CMK (cell line): ENCODE data around the gene C6orf163.

Experiments used
- DNase-seq: peaks from one replicate; pipeline ENCODE4 v3.0.0-alpha.2; 2010; ENCODE audit warnings: low read depth

C6orf163 gene

GRCh38 chr6:87357479-87358196 is 13.0 kb downstream of the C6orf163 start:
- DNase-seq, result no peak

- DNase-seq, result peak; percentile 90
Measured at GRCh38 chr6:87364602-87365252, 20.1 kb downstream of the C6orf163 start.

GRCh38 chr6:87366072-87366827 is 21.6 kb downstream of the C6orf163 start:
- no peak for DNase-seq

GRCh38 chr6:87366899-87367298 is 22.3 kb downstream of the C6orf163 start:
- no peak for DNase-seq

GRCh38 chr6:87373377-87373776 is 28.8 kb downstream of the C6orf163 start:
- no peak for DNase-seq

DNA sequence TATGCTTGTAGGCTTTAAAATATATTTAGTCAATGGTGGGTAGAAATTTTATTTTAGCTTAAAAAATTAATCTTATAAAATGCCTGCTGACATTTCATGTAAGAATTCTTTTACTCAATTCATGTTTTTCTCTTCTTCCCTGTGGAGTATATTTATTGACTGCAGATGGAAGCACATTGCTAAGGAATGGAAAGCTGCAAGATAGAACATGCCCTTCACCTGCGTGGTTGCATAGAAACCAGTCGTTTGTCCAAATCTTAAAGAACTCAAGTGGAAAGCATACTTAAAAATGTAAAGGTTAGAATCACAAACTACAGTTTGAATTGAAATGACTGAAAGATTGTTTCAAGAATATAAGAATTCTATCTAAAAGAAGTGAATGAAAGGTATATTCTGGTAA is 30.7 kb downstream of the C6orf163 start:
- no peak for DNase-seq

GRCh38 chr6:87376643-87377042 is 32.0 kb downstream of the C6orf163 start:
- no peak for DNase-seq

DNA sequence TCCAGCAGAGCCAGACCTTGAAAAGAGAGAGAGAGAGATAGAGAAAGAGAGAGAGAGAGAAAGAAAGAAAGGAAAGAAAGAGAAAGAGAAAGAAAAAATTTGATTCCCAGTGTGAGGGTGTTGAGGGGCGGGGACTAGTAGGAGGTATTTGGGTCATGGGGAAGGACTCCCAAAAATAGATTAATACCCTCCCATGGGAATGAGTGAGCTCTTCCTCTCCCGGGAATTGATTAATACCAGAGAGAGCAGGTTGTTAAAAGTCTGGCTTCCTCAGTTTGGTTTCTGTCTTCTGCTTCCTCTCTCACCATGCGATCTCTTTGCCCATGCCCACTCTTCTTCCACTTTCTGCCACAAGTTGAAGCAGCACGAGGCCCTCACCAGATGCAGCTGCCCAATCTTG is 34.3 kb downstream of the C6orf163 start:
- DNase-seq, result no peak

- no peak for DNase-seq
Measured at GRCh38 chr6:87382861-87383260, 38.2 kb downstream of the C6orf163 start.

GRCh38 chr6:87384038-87384437 is 39.4 kb downstream of the C6orf163 start:
- DNase-seq, result no peak

GRCh38 chr6:87384449-87384848 is 39.8 kb downstream of the C6orf163 start:
- DNase-seq, result no peak

GRCh38 chr6:87391334-87391733 is 46.7 kb downstream of the C6orf163 start:
- DNase-seq, result no peak

DNA sequence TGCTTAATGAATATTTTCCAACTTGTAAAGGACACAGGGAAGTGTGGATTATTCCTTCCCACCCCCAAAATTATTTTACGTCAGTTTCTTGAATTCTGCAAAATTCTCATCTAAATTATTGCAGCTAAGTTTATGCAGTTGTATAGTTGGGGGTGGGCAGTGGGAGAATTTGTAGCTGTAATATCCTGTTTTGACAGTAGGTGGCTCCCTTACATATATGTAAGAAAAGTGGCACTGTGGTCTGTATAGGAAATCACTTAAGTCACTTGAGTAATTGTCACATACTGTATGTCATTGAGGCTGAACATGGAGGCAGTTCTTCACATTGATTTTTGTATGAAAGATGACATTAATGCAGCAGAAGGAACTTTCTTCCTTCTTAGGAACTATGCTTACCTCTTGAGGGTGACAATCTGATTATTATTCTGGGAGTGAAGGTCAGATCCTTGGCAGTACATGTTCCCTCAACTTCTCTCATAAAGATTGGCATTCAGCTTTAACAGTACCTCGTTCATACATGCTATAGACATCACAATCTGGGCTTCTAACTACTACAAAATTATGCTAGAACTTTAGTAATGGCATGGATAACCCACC is 48.5 kb downstream of the C6orf163 start:
- no peak for DNase-seq

GRCh38 chr6:87395431-87395830 is 50.8 kb downstream of the C6orf163 start:
- DNase-seq, result no peak

DNA sequence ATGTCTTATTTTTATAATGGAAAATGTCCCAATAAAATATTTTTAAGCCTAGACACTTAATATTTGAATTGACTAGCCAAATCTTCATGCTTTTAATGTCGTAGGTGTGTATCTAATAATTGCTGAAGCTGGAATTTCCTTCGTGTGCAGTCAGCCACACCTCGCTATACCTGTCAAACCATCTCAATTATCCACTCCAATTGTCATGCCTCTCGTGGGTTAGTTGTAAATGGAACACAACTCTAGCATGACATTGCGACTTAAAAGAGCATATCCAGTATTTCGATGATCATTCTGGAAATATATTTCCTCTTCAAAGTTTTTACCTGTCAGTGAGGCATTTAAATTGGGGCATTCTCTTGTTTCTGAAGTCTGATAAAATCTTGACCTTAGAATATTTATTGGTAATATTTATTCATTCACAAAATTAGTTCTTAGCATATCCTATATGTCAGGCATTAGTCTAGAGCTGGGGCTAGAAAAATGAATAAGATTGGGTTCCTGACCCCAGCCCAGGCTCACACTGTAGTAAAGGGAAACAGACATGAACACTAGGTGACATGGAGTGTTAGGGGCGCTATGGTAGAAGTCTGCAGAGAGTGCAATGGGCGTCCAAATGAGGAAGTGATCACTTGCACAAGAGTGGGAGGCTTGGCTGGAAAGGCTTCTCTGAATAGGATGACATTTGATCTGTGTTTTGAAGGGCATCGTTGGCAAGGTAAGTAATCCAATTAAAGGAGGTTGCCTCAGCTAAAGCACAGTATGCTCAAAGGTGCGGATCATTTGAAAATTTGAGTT is 52.2 kb downstream of the C6orf163 start:
- DNase-seq, result no peak

GRCh38 chr6:87397656-87398055 is 53.0 kb downstream of the C6orf163 start:
- DNase-seq, result no peak

DNA sequence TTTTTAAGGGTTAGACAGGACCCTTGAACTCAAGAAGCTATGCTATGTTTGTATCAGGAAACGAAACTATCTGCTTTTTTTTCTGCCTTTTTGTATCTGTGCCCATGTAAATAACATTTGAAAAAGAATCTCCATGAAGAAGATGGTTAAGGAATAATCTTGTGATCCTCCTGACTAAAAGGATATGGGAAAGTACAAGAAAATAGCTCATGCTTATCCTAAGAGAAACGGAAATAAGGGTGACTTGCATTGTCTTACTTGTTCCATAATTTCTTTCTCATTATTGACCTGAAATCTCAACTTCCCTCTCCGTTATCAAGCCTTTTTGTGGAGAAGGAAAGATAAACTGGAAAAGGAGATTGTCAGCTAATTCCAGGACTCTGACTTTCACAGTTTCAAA is 57.2 kb downstream of the C6orf163 start:
- DNase-seq, result no peak

DNA sequence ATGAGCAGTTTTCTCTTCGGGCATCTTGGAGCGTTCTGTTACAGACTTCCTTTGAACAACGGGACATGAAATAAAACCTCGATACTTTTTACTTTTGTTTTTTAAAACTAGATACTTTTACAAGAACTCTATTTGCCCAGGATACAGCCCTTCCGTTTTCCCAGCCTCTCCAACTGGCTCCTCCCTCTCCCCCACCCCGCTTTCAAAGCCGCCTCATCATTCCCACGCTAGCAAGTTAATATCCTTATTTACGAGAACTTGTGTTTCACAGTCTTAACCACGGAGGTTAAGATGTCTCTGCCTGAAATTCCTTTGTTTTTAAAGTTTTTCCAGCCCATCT is 62.9 kb downstream of the C6orf163 start:
- DNase-seq, result no peak

DNA sequence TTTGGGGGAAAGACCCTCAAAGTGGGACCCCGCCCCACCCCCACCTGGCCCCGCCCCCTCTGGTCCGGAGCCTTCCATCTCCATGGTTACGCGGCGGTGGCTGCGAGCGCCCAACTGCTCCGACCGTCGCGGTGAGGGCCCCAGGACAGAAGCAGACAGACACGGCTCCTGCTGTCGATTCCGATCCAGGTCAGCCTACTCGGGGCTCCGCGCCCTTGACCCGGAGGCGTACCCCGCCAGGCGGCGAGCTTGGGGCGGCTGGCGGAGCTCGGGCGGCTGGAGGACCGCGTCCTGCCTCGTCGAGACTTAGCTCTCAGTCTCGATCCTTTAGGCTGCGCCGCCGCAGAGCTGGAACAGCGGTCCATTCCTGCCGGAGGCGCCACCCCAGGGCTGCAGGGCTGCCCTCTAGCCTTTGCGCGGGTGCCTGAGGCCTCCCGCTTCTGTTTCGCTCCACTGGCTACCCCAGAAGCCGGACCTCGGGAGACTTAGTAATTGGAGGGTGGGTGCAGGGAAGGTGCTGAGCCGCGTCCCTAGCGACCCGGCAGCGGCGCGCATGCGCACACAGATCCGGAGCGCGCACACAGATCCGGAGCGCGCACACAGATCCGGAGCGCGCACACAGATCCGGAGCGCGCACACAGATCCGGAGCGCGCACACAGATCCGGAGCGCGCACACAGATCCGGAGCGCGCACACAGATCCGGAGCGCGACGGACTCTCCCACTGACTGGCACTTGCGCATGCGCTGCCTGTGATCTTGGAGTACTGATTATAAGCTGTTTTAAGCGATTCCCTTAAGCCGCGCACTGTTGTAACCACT is 63.5 kb downstream of the C6orf163 start, which contains the start of gene CFAP206:
TSS of gene CFAP206 (plus strand) at position 72 of the 820 bp plus-strand sequence. CDS start 1,868 bp downstream, outside the sequence.
- DNase-seq, result peak; percentile 68

GRCh38 chr6:87408721-87409155 is 64.1 kb downstream of the C6orf163 start:
- DNase-seq, result no peak
